Mucosa of rectum (tissue), 2 donors: ENCODE results near the gene CDH19.

Source experiments
- H3K27ac ChIP-seq, 2 donors: one replicate each; pipeline ENCODE4 v1.7.0; 2013; ENCODE audit warnings: inconsistent platforms in 2 of 2, low read depth in 2 of 2, low read length in 2 of 2
- H3K27me3 ChIP-seq, 2 donors: one replicate each; pipeline ENCODE4 v1.7.0; 2013; ENCODE audit warnings: low read length in 2 of 2; ENCODE audit not compliant: control insufficient read depth in 2 of 2, insufficient read depth in 2 of 2
- H3K36me3 ChIP-seq, 2 donors: one replicate each; pipeline ENCODE4 v1.7.0; 2013; ENCODE audit warnings: low read length in 2 of 2; ENCODE audit not compliant: control insufficient read depth in 2 of 2, insufficient read depth in 2 of 2
- H3K4me1 ChIP-seq, 2 donors: one replicate each; pipeline ENCODE4 v1.7.0; 2013; ENCODE audit warnings: low read length in 2 of 2, mild to moderate bottlenecking in 1 of 2; ENCODE audit not compliant: control insufficient read depth in 2 of 2, insufficient read depth in 2 of 2
- H3K4me3 ChIP-seq, 2 donors: one replicate each; pipeline ENCODE4 v1.7.0; 2013; ENCODE audit warnings: low read length in 2 of 2
- H3K9ac ChIP-seq, 2 donors: one replicate each; pipeline ENCODE4 v1.7.0; 2013; ENCODE audit warnings: low read length in 2 of 2, low read depth in 1 of 2, mild to moderate bottlenecking in 1 of 2
- H3K9me3 ChIP-seq, 2 donors: one replicate each; pipeline ENCODE4 v1.7.0; 2013; ENCODE audit warnings: low read length in 2 of 2; ENCODE audit not compliant: control insufficient read depth in 2 of 2
- donor health status: healthy.
- donor health status: Normal muscosa, but diverticular disease.

Gene CDH19

DNA sequence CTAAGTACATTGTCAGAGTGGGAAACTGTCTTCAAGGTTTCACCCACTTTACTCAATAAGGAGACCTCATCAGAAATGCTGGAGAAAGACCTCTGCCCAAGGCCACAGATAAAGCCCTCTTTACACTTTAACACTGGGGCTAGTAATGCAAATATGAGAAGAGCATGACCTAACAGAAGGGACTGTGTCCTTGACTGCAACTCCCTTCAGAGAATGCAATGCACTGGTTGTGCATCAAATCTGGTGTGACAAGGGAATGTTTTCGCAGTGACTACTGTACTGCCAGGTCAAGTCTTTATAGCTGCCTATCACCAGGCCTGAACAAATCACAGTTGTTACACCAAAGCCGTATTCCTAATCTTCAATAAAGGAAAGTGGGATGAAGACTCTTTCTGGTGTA is 28.6 kb downstream of the CDH19 start:
- H3K36me3 ChIP-seq, result no peaks in the 10 kb centered on the region
- H3K4me3 ChIP-seq, result no peak overlapping the region
- no peak overlapping the region for H3K9ac ChIP-seq
- H3K27me3 ChIP-seq, result no peaks in the 10 kb centered on the region
- H3K27ac ChIP-seq, result no peak overlapping the region
- H3K9me3 ChIP-seq, result no peaks in the 10 kb centered on the region
- H3K4me1 ChIP-seq, result no peaks in the 10 kb centered on the region

DNA sequence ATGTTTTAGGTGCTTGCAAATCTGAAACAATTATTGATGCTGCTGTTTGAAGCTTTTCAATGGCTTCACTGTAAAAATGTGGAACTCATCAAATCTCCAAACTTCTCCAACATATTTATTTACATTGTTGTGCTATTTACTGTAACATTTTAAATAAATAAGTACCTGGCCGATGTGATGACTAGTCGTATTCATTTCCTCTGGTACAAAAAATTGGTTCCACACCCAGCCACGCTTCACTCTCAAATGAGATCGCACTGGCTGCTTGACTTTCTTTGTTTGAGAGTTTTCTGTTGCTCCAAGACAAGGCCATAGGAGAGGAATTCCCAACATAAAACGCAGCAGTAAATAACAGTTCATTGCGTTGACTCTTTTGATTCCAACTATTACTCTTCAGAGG is 32.0 kb downstream of the CDH19 start:
- no peak overlapping the region for H3K4me3 ChIP-seq
- H3K36me3 ChIP-seq, result no peaks in the 10 kb centered on the region
- no peaks in the 10 kb centered on the region for H3K27me3 ChIP-seq
- no peaks in the 10 kb centered on the region for H3K9me3 ChIP-seq
- no peak overlapping the region for H3K27ac ChIP-seq
- H3K9ac ChIP-seq, result no peak overlapping the region
- no peaks in the 10 kb centered on the region for H3K4me1 ChIP-seq

DNA sequence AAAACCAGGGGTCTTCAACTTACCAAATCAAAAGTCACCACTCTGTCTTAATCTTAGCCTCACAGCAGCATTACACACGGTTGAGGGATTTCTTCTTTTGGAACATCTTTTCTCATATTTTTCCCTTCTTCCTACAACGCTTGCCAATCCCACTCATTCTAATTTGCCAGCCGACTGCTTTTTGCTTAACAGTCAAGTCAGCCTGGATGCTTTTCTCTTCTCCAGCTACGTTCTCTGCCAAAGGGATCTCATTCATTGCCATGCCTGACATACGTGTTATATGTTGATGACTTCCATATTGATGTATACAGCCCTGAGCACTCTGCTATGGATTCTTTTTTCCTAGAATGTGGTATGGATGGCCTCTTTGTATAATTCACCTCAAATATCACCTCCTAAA is 37.3 kb downstream of the CDH19 start:
- no peaks in the 10 kb centered on the region for H3K27me3 ChIP-seq
- H3K4me1 ChIP-seq, result no peaks in the 10 kb centered on the region
- H3K4me3 ChIP-seq, result no peak overlapping the region
- H3K9ac ChIP-seq, result no peak overlapping the region
- H3K27ac ChIP-seq, result no peak overlapping the region
- no peaks in the 10 kb centered on the region for H3K9me3 ChIP-seq
- no peaks in the 10 kb centered on the region for H3K36me3 ChIP-seq

DNA sequence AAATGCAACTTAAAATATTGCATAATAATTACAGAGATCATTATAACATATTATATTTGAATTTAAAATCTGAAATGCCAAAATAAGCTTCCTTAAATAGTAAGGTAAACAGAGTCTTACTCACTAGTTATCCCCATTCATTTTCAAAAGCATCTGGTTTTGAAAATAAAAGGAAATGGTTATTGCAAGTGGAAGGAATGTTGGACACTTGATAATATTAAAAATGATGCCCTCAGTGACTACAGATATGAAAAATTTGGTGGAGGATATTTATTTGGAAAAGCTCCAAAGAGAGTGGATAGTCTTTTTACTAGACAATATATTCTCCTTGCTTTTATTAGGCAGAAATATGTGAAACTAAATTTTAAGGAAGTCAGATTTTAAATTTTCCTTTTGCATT is 39.7 kb downstream of the CDH19 start:
- Histone ChIP-seq H3K9me3 (no peaks in the 10 kb centered on the region), H3K4me1 (no peaks in the 10 kb centered on the region), H3K27me3 (no peaks in the 10 kb centered on the region), H3K36me3 (no peaks in the 10 kb centered on the region), H3K27ac (no peak overlapping the region), H3K4me3 (no peak overlapping the region), H3K9ac (no peak overlapping the region)

DNA sequence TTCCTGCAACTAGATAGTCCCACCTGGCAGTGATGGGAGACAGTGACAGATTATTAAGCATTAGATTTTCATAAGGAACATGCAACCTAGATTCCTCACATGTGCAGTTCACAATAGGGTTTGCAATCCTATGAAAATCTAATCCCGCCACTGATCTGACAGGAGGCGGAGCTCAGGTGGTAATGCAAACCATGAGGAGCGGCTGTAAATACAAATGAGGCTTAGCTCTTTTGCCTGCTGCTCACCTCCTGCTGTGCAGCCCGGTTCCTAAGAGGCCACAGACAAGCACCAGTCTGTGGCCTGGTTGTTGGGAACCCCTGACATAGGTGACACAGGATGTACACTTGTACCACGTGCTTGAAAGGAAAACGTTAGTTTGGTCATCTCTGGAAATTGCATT is 41.6 kb downstream of the CDH19 start:
- no peaks in the 10 kb centered on the region for H3K27me3 ChIP-seq
- no peaks in the 10 kb centered on the region for H3K36me3 ChIP-seq
- H3K9me3 ChIP-seq, result no peaks in the 10 kb centered on the region
- no peaks in the 10 kb centered on the region for H3K4me1 ChIP-seq
- H3K4me3 ChIP-seq, result no peak overlapping the region
- no peak overlapping the region for H3K9ac ChIP-seq
- H3K27ac ChIP-seq, result no peak overlapping the region

DNA sequence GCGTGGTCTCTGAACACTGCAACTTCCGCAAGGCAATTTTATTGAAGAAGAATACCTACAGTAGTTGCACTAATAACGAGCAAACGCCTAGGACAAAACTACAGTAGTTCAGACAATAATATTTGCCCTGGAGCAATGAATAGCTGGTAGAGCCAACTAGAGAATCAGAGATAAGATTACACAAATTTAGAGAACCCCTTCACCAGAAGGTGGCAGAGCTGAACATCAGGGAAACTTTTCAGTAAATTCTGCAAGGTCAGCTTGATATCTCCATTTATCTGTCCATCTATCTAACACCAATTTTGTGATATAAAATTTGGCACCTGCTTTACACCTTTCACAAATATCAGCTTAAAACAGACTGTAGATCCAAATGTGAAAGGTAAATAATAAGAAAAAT is 43.8 kb downstream of the CDH19 start:
- H3K9ac ChIP-seq, result no peak overlapping the region
- no peaks in the 10 kb centered on the region for H3K4me1 ChIP-seq
- no peaks in the 10 kb centered on the region for H3K27me3 ChIP-seq
- H3K27ac ChIP-seq, result no peak overlapping the region
- no peaks in the 10 kb centered on the region for H3K9me3 ChIP-seq
- H3K4me3 ChIP-seq, result no peak overlapping the region
- H3K36me3 ChIP-seq, result no peaks in the 10 kb centered on the region

DNA sequence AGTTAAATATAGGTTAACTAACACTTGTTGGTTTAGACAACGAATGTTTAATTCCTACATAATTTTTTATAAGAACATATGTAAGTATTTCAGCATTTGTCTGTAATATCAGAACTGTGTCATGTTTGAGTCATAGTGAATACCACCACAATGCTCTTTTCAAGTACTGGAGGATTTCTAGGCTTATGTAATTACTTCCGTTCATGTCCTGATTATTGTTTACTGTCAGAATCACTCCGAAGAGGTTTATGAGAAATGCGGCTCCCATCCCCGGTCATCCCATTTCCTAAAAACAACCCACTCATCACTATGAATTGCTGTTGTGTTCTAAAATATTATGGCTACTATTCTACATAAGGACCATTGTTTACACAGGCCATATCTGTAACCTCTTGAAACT is 45.1 kb downstream of the CDH19 start:
- no peaks in the 10 kb centered on the region for H3K4me1 ChIP-seq
- no peaks in the 10 kb centered on the region for H3K36me3 ChIP-seq
- no peaks in the 10 kb centered on the region for H3K27me3 ChIP-seq
- no peak overlapping the region for H3K9ac ChIP-seq
- H3K9me3 ChIP-seq, result no peaks in the 10 kb centered on the region
- H3K4me3 ChIP-seq, result no peak overlapping the region
- no peak overlapping the region for H3K27ac ChIP-seq

DNA sequence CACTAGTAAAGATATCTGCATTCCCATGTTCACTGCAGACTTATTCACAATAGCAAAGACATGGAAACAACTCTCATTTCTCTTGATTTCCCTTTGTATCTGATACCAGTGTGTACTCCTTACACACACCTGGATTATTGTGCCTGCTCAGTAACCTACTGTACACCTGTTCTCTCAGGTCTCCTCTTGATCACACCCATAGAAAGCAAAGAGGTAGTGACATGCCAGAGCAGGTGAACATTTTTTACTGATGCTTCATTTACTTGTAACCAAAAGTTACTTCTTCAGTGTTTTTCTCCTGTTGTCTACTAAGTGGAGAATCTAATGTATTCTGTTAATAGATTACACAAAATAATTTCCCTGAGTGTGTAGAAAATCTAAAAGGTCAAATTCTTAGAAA is 46.8 kb downstream of the CDH19 start:
- Histone ChIP-seq H3K27me3 (no peaks in the 10 kb centered on the region), H3K27ac (no peak overlapping the region), H3K4me1 (no peaks in the 10 kb centered on the region), H3K9ac (no peak overlapping the region), H3K4me3 (no peak overlapping the region), H3K9me3 (no peaks in the 10 kb centered on the region), H3K36me3 (no peaks in the 10 kb centered on the region)

DNA sequence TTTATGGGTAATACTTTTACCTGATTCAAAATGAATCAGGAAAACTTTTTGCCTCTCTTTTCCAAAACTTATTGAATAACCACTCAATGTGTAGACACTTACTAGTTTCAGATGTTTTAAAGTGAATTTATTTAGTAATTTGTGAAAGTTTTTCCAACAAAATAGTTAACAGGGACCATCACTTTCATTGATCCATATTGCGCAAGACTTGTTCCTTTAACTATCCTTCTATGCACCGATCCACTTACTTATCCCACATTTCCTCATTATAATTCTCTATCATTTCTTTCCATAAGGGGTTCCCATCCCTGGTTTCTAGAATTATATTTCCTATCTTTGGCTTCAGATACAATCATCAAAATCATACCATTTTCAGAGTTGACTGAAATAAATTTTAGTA is 48.3 kb downstream of the CDH19 start:
- Histone ChIP-seq H3K9ac (no peak overlapping the region), H3K27ac (no peak overlapping the region), H3K9me3 (no peaks in the 10 kb centered on the region), H3K4me1 (no peaks in the 10 kb centered on the region), H3K27me3 (no peaks in the 10 kb centered on the region), H3K36me3 (no peaks in the 10 kb centered on the region), H3K4me3 (no peak overlapping the region)

DNA sequence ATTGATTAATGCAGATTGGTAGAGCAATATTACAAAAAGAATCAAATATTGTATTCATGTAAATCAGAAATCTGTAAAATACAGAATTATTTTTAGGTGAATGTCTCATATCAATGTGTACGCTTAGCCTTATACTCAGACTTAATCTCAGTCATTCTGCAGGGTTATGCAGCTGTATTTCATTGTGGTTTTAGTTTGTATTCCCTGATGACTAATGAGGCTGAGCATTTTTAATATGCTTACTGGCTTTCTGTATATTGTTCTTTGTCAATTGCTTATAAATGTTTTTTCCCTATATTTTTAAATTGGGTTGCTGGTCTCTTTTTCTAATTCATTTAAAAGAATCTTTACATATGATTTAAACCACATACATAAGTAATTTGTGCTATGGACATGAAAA is 50.1 kb downstream of the CDH19 start:
- Histone ChIP-seq H3K4me3 (no peak overlapping the region), H3K27me3 (no peaks in the 10 kb centered on the region), H3K27ac (no peak overlapping the region), H3K9me3 (no peaks in the 10 kb centered on the region), H3K9ac (no peak overlapping the region), H3K36me3 (no peaks in the 10 kb centered on the region), H3K4me1 (no peaks in the 10 kb centered on the region)

DNA sequence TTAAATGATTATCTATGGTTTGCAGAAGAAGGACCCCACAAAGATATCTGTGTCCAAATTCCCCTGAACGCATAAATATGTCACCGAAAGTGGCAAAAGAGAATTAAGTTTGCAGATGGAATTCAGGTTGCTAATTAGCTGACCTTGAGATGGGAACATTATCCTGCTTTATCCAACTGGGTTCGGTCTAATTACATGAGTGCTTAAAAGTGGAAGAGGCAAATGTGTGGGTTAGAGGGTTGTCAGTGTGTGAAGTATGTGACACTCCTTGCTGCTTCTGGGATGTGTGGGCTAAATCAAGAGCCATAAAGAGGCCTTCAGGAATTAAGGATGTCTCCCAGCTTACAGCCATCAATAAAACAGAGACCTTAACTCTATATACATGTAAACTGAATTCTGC is 53.5 kb downstream of the CDH19 start:
- H3K36me3 ChIP-seq, result no peaks in the 10 kb centered on the region
- H3K4me1 ChIP-seq, result no peaks in the 10 kb centered on the region
- H3K9me3 ChIP-seq, result no peaks in the 10 kb centered on the region
- H3K4me3 ChIP-seq, result no peak overlapping the region
- no peak overlapping the region for H3K27ac ChIP-seq
- no peak overlapping the region for H3K9ac ChIP-seq
- H3K27me3 ChIP-seq, result no peaks in the 10 kb centered on the region
